ENCODE data around the gene PGAP6.
"Not testable (repeated sequence)": the region's sequence is repeated elsewhere in the genome, so short reads cannot be mapped to it uniquely, and the experiment has no call there.

GRCh38 chr16:378113-378820 is 3.5 kb downstream of the PGAP6 start:
- TF ChIP-seq RFX5 (IDR thresholded peaks at IDR 0.05; ENCODE audit: borderline replicate concordance, low read depth, low read length); POLR2A (IDR thresholded peaks at IDR 0.05; ENCODE audit: control extremely low read depth in 1 of 2, low read depth in 2 of 2, low read length in 2 of 2): not testable (repeated sequence)

Data from H1 (cell line).